ENCODE results near the gene TXNRD1.
"Not testable (repeated sequence)": the region's sequence is repeated elsewhere in the genome, so short reads cannot be mapped to it uniquely, and the experiment has no call there.

The TXNRD1 gene

DNA sequence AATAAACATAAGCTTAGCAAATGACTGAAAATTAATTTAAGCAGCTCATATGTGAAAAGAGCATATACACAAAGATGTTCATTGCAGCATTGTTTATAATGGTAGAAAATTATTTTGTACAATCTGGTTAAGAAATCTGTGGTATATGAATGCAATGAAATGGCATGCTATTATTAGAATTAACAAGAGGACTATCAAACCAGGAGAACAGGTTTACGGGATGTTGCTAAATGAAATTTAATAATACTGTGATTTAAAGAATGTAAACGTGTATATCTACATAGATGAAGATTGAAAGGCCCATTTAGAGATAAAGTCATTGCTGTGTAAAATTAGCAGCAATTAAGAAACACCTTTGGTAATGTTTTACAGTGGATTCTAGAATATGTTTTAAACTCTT is 158.5 kb downstream of the TXNRD1 start:
- DNase-seq = no peak

DNA sequence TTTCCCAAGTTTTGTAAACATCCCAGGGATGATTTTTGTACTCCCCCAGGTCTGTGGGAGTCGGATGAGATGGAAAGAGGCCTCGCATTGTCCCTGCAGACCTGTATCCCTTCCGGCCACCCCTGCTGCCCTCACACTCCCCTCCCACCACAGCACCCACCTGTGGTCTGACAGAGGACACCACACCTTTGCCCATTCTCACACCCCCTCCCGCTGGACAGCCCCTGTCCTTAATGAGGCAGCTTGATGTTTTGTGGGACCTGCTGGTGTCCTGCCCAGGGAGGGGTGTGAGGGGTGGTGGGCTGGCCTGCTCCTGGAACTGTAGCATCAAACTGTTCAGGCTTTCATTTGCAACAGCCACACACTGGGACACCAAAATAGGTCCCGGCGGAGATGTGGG is 159.2 kb downstream of the TXNRD1 start:
- DNase-seq = no peak

DNA sequence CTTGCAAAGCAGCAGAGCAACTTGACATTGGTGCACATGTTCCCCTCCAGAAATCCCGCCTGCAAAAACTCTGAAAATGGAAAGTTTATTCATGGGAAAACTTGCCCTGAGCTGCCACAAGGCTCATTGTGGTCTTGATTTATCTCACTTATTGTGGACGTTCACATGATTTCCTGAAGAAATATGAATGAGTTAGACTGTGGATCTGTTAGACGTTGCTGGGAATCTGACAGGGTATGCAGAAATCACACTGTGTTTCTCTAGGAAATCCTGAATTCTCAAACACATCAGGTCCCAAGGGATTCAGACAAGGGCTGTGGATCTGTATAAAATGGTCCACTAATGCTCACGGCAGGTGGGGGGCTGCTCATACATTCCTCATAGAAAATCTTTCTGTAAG is 160.2 kb downstream of the TXNRD1 start:
- no peak for DNase-seq

DNA sequence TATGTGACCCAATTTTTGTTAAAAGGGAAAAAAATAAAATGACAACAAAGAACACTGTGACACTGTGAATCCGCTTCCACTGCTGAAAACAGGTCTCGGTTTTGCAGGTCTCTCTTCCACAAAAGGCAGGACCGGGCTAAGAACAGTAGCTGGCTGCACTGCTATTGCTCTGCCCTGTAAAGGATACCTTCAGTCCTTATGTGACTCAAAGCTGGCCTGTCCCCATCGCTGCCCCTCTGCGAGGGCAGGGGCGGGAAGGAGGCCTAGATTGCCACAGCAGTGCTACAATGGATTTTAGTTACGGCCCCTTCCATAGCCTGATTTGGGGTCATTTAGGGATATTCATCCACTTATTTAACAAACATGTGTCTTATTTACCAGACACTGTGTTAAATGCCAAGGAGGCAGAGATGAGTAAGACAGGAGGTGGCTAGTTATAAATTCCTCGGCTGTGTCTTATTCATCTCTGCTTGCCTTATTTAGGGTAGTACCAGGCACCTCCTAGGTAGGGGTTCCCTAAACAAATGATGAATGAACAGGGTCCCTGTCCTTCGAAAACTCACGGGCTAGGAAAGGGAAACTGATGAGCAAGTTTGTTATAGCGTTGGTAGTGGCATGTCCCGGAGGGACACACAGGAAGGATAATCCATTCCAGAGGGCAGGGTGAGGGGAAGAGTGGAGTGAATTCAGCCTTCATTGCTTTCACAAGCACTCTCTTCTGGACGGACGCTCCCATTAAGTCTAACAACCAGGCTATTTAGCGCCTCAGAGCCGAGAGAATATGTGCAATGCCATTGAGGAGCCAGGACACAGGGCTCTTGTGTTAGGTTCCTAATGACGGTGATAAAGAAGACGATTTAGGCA is 161.3 kb downstream of the TXNRD1 start:
- DNase-seq = no peak

DNA sequence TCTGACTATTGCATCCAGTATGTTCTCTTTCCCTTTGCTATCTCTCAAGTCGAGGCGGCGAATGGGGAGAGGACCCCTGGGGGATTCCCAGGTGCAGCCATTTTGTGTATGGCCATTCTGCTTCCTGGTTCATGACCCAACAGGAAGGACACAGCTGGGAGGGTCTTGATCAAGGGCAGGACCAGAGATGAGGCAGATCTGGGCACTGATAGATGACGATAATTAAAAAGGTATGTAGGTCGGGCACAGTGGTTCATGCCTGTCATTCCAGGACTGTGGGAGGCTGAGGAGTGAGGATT is 161.9 kb downstream of the TXNRD1 start:
- no peak for DNase-seq

DNA sequence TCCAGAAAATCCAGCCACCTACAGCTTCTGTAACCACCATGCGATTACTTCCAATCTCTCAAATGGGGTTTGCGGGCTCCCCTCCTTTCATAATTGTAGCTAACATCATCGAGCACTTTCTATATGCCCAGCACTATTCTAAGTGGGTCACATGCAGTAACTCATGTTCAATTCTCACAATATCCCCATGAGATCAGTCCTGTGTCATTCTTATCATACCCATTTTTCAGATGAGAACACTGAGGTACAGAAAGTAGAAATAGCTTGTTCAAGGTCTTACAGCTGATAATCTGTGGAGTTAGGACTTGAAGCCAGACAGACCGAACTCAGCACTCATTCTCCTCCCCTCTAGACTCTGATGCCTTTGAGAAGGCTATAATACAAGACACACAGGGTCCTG is 162.8 kb downstream of the TXNRD1 start:
- DNase-seq = no peak

DNA sequence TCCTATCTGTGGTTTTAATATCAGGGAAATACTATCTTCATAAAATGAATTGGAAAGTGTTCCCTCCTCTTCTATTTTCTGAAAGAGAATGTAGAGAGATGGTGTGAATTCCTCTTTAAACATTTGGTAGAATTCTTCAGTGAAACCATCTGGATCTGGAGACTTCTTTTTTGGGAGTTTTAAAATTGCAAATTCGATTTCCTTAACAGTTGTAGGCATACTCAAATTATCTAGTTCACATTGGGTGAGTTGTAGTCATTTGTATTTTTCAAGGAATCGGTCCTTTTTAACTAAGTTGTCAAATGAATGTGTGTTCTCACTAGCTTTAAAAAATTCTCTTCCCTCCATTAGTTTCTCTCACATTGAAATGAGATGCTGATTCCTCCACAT is 165.8 kb downstream of the TXNRD1 start:
- DNase-seq = no peak

DNA sequence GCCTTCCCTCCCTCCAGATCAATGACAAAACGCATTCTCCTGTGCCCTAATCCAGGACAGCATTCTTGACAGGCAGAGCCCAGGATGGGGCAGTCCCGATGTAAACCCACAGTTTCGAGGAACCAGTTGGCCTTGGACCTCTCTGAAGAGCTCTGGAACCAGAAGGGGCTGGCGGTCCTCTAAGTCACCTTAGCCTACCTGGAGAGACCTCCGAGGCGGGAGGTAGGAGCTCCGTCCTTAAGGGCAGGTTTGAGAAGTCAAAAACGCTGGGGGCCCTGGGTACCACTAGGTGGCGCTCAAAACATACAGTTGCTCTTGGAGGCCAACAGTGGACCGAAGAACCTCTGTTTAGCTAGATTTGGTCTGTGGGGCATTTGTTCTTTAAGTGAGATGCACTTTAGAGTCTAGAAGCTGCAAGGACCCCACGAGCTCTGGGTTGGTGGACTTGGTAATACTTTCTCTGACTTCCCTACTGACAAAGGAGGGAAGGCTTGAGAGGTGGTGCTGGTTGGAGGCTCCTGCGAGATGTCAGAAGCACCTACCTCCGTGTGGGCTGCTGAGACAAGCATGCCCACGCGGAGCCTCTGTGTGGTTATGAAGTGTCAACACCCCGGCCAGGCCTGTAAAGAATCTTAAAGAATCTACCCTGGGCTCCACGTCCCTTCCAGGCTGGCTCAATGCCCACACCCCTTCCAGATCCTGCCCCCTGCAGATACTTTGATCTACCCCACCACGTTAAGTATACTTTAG is 166.3 kb downstream of the TXNRD1 start:
- peak; percentile 87 for DNase-seq

DNA sequence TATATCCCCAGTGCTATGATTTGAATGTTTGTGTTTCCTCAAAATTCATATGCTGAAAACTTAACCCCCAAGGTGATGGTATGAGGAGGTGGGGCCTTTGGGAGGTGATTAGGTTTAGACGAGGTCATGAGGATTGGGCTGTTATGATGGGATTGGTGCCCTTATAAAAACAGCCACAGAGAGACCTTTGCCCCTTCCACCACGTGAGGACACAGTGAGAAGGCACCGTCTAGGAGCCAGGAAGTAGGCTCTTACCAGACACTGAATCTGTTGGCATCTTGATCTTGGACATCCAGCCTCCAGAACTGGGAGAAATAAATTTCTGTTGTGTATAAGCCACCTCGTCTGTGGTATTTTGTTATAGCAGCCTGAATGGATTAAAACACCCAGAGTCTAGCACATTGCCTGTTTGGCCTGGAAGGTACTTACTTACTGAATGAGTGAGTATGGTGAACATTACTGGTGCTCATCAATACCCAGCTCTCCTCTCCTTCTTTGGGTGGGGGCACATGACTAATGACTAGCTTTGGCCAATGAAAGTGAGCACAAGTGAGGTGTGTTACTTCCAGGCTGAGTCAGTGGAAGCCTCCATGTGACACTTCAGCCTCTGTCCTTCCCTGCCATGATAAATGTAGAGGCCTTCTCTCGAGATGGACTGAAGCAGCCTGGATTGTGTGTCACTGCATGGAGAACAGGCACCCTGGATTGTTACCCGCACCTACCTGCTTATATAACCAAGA is 168.7 kb downstream of the TXNRD1 start:
- DNase-seq = peak; percentile 38

DNA sequence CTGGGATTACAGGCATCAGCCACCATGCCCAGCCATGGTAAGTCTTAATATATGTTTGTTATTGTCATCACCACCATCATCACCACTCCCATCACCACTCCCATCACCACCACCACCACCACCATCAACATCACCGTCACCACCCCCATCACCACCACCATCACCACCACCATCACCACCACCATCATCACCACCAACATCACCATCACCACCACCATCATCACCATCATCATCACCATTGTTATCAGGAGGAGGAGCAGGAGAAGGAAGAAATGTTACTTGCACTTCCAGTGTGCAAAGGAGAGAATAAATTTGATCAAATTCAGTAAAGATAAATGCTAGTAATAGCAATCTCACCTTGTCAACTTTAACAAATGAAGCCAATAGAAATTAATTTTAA is 169.9 kb downstream of the TXNRD1 start:
- DNase-seq = no peak

DNA sequence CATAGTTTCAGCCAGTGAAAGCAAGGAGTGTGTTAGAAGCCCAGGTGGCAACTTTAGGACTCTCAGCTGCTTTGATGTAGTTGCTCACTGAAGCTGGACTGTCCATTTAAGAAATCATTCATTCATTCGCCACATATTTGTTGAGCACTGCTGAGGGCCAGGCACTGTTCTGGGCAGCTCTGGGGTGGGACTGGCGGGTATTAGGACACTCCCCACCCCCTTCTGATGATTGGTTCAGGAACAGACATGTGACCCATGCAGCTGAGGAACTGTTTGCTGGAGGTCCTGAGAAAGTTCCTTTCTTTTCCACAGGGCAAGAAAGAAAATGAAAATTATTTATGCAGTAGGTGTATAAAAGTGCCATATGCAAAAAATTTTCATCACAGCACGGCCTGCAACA is 170.9 kb downstream of the TXNRD1 start:
- no peak for DNase-seq

DNA sequence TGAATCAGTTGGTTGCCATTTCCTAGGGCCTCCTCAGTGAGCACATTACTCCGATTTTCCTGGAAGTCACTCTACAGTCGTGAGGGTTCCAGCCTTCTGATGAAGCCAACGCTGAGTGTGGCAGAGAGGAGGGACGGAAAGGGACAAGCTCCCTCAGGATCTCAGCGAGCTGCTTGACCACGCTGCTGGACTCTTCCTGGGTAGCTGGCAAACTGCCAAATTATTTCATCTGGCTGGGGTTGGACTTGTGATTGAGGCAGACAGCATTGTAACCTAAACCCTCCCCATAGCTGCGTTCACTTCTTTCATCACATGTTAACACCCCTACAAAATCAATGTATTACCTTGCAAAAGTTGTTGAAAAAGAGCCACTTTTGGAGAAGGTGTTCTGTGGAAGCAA is 171.6 kb downstream of the TXNRD1 start:
- DNase-seq = no peak

DNA sequence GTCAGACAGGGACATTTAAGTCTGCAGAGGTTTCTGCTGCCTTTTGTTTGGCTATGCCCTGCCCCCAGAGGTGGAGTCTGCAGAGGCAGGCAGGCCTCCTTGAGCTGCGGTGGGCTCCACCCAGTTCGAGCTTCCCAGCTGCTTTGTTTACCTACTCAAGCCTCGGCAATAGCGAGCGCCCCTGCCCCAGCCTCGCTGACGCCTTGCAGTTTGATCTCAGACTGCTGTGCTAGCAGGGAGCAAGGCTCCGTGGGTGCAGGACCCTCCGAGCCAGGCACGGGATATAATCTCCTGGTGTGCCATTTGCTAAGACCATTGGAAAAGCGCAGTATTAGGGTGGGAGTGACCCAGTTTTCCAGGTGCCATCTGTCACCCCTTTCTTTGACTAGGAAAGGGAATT is 178.5 kb downstream of the TXNRD1 start:
- DNase-seq = not testable (repeated sequence)
